HG03060 (cell line): ENCODE data around the gene MUC5B.
"Not testable (repeated sequence)": the region's sequence is repeated elsewhere in the genome, so short reads cannot be mapped to it uniquely, and the experiment has no call there.

Experiments
- ATAC-seq: cut with Tn5 transposase; IDR thresholded peaks from one replicate; pipeline ENCODE4 v1.9.1; 2021; ENCODE audit warnings: low read depth, moderate number of reproducible peaks; ENCODE audit not compliant: unreplicated experiment

MUC5B gene

GRCh38 chr11:1231396-1232020 is 8.6 kb downstream of the MUC5B start:
- no peak for ATAC-seq

- no peak for ATAC-seq
Observed at GRCh38 chr11:1232021-1232882, 9.4 kb downstream of the MUC5B start.

GRCh38 chr11:1232883-1233321 is 10.0 kb downstream of the MUC5B start:
- no peak for ATAC-seq

- ATAC-seq: no peak
Observed at GRCh38 chr11:1233351-1234053, 10.6 kb downstream of the MUC5B start.

GRCh38 chr11:1234054-1234720 is 11.3 kb downstream of the MUC5B start:
- ATAC-seq: no peak

- no peak for ATAC-seq
Observed at GRCh38 chr11:1234771-1235305, 12.0 kb downstream of the MUC5B start.

- ATAC-seq: no peak
Observed at GRCh38 chr11:1235306-1235900, 12.5 kb downstream of the MUC5B start.

GRCh38 chr11:1235901-1236315 is 13.0 kb downstream of the MUC5B start:
- no peak for ATAC-seq

GRCh38 chr11:1236316-1237127 is 13.7 kb downstream of the MUC5B start:
- ATAC-seq: no peak

GRCh38 chr11:1237128-1237580 is 14.3 kb downstream of the MUC5B start:
- ATAC-seq: no peak

GRCh38 chr11:1237851-1238250 is 15.0 kb downstream of the MUC5B start:
- ATAC-seq: no peak

GRCh38 chr11:1238767-1239595 is 16.1 kb downstream of the MUC5B start:
- no peak for ATAC-seq

GRCh38 chr11:1239596-1240205 is 16.8 kb downstream of the MUC5B start:
- no peak for ATAC-seq

- ATAC-seq: no peak
Observed at GRCh38 chr11:1240771-1241170, 17.9 kb downstream of the MUC5B start.

GRCh38 chr11:1241706-1242105 is 18.8 kb downstream of the MUC5B start:
- no peak for ATAC-seq

GRCh38 chr11:1242289-1242688 is 19.4 kb downstream of the MUC5B start:
- no peak for ATAC-seq

GRCh38 chr11:1242751-1243150 is 19.9 kb downstream of the MUC5B start:
- ATAC-seq: not testable (repeated sequence)

- ATAC-seq: not testable (repeated sequence)
Observed at GRCh38 chr11:1243521-1243920, 20.7 kb downstream of the MUC5B start.
